Fibroblast of lung (primary cell): ENCODE data around the gene BABAM2. TPM values are rescaled to one million over a fixed set of nuclear protein-coding genes. Genes with fewer than 3 reads are reported as not detected.
A peak's percentile ranks its signal among the peaks of the same experiment; 100 is the strongest.

Experiments used
- DNase-seq, 2 donors: peaks; one replicate each; pipeline versions ENCODE4 v3.0.0 to v3.0.0-alpha.2; 2010; ENCODE audit warnings: low read depth in 2 of 2
- H2AFZ ChIP-seq: 2 replicates; pipeline ENCODE4 v1.5.1; 2012; ENCODE audit warnings: low read length, control low read depth, inconsistent platforms
- H3K27ac ChIP-seq: 2 replicates; pipeline ENCODE4 v1.5.1; 2011; ENCODE audit warnings: low read length, control low read depth; ENCODE audit not compliant: insufficient read depth
- H3K27me3 ChIP-seq: 2 replicates; pipeline ENCODE4 v1.5.1; 2011; ENCODE audit warnings: mild to moderate bottlenecking, low read length; ENCODE audit not compliant: control insufficient read depth, insufficient read depth
- H3K36me3 ChIP-seq: 2 replicates; pipeline ENCODE4 v1.5.1; 2011; ENCODE audit warnings: low read length; ENCODE audit not compliant: control insufficient read depth, insufficient read depth
- H3K4me1 ChIP-seq: 2 replicates; pipeline ENCODE4 v1.5.1; 2011; ENCODE audit warnings: low read length; ENCODE audit not compliant: control insufficient read depth, insufficient read depth; ENCODE audit errors: extremely low read depth
- H3K4me2 ChIP-seq: 2 replicates; pipeline ENCODE4 v1.5.1; 2011; ENCODE audit warnings: low read length, control low read depth; ENCODE audit not compliant: insufficient read depth; ENCODE audit errors: extremely low read depth
- H3K4me3 ChIP-seq, 4 experiments: fragments of 200-600 bp in 1 of 4; sonication (generic) in 1 of 4; replicated peaks in 1 of 4; 2 replicates each; pipeline ENCODE4 v1.5.1; 2011 to 2016; ENCODE audit warnings: low read length in 4 of 4, low read depth in 3 of 4, mild to moderate bottlenecking in 3 of 4, control low read depth in 2 of 4, inconsistent platforms in 1 of 4, mixed read lengths in 1 of 4; ENCODE audit not compliant: insufficient read depth in 1 of 4; ENCODE audit errors: control extremely low read depth in 1 of 4
- H3K79me2 ChIP-seq: 2 replicates; pipeline ENCODE4 v1.5.1; 2012; ENCODE audit warnings: mild to moderate bottlenecking, low read length, inconsistent platforms; ENCODE audit not compliant: control insufficient read depth, insufficient read depth
- H3K9ac ChIP-seq: 2 replicates; pipeline ENCODE4 v1.5.1; 2011; ENCODE audit warnings: mild to moderate bottlenecking, low read length, control low read depth; ENCODE audit not compliant: insufficient read depth
- H3K9me3 ChIP-seq: 2 replicates; pipeline ENCODE4 v1.5.1; 2012; ENCODE audit warnings: low read depth, low read length; ENCODE audit not compliant: control insufficient read depth, insufficient read depth
- H4K20me1 ChIP-seq: 2 replicates; pipeline ENCODE4 v1.5.1; 2011; ENCODE audit warnings: low read length; ENCODE audit not compliant: control insufficient read depth, insufficient read depth; ENCODE audit errors: extremely low read depth
- CTCF ChIP-seq, 2 donors: IDR thresholded peaks in 1 of 2; conservative IDR thresholded peaks in 1 of 2; 1 replicate in 1 of 2; 2 replicates in 1 of 2; pipeline ENCODE4 v1.5.1; 2011 to 2012; ENCODE audit warnings: low read length in 2 of 2, control low read depth in 1 of 2, inconsistent platforms in 1 of 2, low read depth in 1 of 2, mild to moderate bottlenecking in 1 of 2
- EZH2 ChIP-seq: IDR thresholded peaks from 2 replicates; pipeline ENCODE4 v1.5.1; 2012; ENCODE audit warnings: low read length, control low read depth, mild to moderate bottlenecking; ENCODE audit errors: missing control alignments
- polyA plus RNA-seq, 2 donors: library from polyadenylated mRNA; depleted of rRNA in 1 of 2; stranded (reverse) in 1 of 2; unstranded in 1 of 2; fragments of >200 nt; gene quantifications; 2 replicates each; pipeline ENCODE4 v1.2.1, GENCODE V29; 2011 to 2012; ENCODE audit warnings: missing spikeins in 1 of 2
- total RNA-seq: library from RNA; depleted of rRNA; stranded (reverse); fragments of >200 nt; gene quantifications from 2 replicates; pipeline ENCODE4 v1.2.1, GENCODE V29; 2014

Gene BABAM2
- total and polyA plus RNA-seq, 2 donors (not counting 1 experiment from before 2014, with no cell fraction given) = 25.6 to 33.4 TPM

- Histone ChIP-seq H2AFZ (no peak overlapping the region), H3K27ac (no peak overlapping the region), H3K4me2 (no peak overlapping the region), H3K27me3 (no peaks in the 10 kb centered on the region), H3K79me2 (no peaks in the 10 kb centered on the region), H3K9ac (no peak overlapping the region), H3K9me3 (no peaks in the 10 kb centered on the region), H3K4me3 (no peak overlapping the region), H3K36me3 (no peaks in the 10 kb centered on the region), H4K20me1 (no peaks in the 10 kb centered on the region), H3K4me1 (no peaks in the 10 kb centered on the region)
- DNase-seq = peak in 1 of 2 donors; percentile 14
- no peak for TF ChIP-seq CTCF (conservative IDR thresholded peaks at IDR 0.05 in 1 of 2, IDR thresholded peaks at IDR 0.05 in 1 of 2; ENCODE audit: low read depth in 1 of 2, low read length in 2 of 2)
- TF ChIP-seq EZH2 = no peak
Measured at GRCh38 chr2:28217042-28217740, 326.7 kb downstream of the BABAM2 start.

- peak; percentile 8 to 35 for DNase-seq
Measured at GRCh38 chr2:28219138-28219537, 328.6 kb downstream of the BABAM2 start.

More at GRCh38 chr2:28219138-28219537, 328.6 kb downstream of the BABAM2 start:
- H3K27me3 ChIP-seq = no peaks in the 10 kb centered on the region
- H3K4me1 ChIP-seq = no peaks in the 10 kb centered on the region
- H3K36me3 ChIP-seq = no peaks in the 10 kb centered on the region
- H2AFZ ChIP-seq = no peak overlapping the region
- TF ChIP-seq CTCF (conservative IDR thresholded peaks at IDR 0.05 in 1 of 2, IDR thresholded peaks at IDR 0.05 in 1 of 2; ENCODE audit: low read depth in 1 of 2, low read length in 2 of 2) (no peak), EZH2 (no peak)
- no peaks in the 10 kb centered on the region for H3K9me3 ChIP-seq
- H3K9ac ChIP-seq = no peak overlapping the region
- no peak overlapping the region for H3K4me3 ChIP-seq
- no peaks in the 10 kb centered on the region for H4K20me1 ChIP-seq
- no peak overlapping the region for H3K4me2 ChIP-seq
- H3K79me2 ChIP-seq = no peaks in the 10 kb centered on the region
- no peak overlapping the region for H3K27ac ChIP-seq
